Osteoblast (primary cell): Measurements from ENCODE around the gene C1RL. TPM values are rescaled to one million over a fixed set of nuclear protein-coding genes. Genes with fewer than 3 reads are reported as not detected.

Experiments used
- DNase-seq: peaks from one replicate; pipeline ENCODE4 v3.0.0; 2011; ENCODE audit warnings: low spot score, mixed read lengths; ENCODE audit not compliant: insufficient read length; ENCODE audit errors: missing footprints
- H2AFZ ChIP-seq: 2 replicates; pipeline ENCODE4 v1.6.0; 2011; ENCODE audit warnings: mild to moderate bottlenecking, low read length
- H3K27ac ChIP-seq: 2 replicates; pipeline ENCODE4 v1.5.1; 2011; ENCODE audit warnings: mild to moderate bottlenecking, low read depth, low read length, moderate library complexity
- H3K27me3 ChIP-seq: 2 replicates; pipeline ENCODE4 v1.6.0; 2012; ENCODE audit warnings: mild to moderate bottlenecking, control low read depth, inconsistent platforms, low read length, moderate library complexity; ENCODE audit not compliant: insufficient read depth
- H3K36me3 ChIP-seq: 2 replicates; pipeline ENCODE4 v1.5.1; 2011; ENCODE audit warnings: mild to moderate bottlenecking, low read length, control low read depth, moderate library complexity; ENCODE audit not compliant: insufficient read depth
- H3K4me1 ChIP-seq: 2 replicates; pipeline ENCODE4 v1.5.1; 2011; ENCODE audit warnings: mild to moderate bottlenecking, low read length, control low read depth, moderate library complexity; ENCODE audit not compliant: insufficient read depth
- H3K4me2 ChIP-seq: 2 replicates; pipeline ENCODE4 v1.6.0; 2011; ENCODE audit warnings: mild to moderate bottlenecking, low read length; ENCODE audit not compliant: insufficient read depth
- H3K4me3 ChIP-seq: fragments of 200-600 bp; sonication (generic); 3 replicates; pipeline ENCODE4 v1.5.1; 2012; ENCODE audit warnings: mild to moderate bottlenecking, low read length, inconsistent platforms; ENCODE audit not compliant: insufficient read depth
- H3K79me2 ChIP-seq: 2 replicates; pipeline ENCODE4 v1.6.0; 2012; ENCODE audit warnings: mild to moderate bottlenecking, low read length, control low read depth, inconsistent platforms; ENCODE audit not compliant: insufficient read depth
- H3K9me3 ChIP-seq: 2 replicates; pipeline ENCODE4 v1.5.1; 2011; ENCODE audit warnings: low read depth, low read length, control low read depth
- H4K20me1 ChIP-seq: 2 replicates; pipeline ENCODE4 v1.6.0; 2012; ENCODE audit warnings: mild to moderate bottlenecking, low read length, control low read depth; ENCODE audit not compliant: insufficient read depth
- total RNA-seq: library from RNA; depleted of rRNA; stranded (reverse); fragments of >200 nt; gene quantifications from 2 replicates; pipeline ENCODE4 v1.2.3, GENCODE V29; 2012
- TF ChIP-seq, protein P1 (sequence below): IDR thresholded peaks from 2 replicates; pipeline ENCODE4 v1.5.1; 2011; ENCODE audit warnings: mild to moderate bottlenecking, low read depth, low read length, moderate library complexity; ENCODE audit errors: extremely low read depth

Gene C1RL
- total RNA-seq, 1 donor, result 63.7 TPM

DNA sequence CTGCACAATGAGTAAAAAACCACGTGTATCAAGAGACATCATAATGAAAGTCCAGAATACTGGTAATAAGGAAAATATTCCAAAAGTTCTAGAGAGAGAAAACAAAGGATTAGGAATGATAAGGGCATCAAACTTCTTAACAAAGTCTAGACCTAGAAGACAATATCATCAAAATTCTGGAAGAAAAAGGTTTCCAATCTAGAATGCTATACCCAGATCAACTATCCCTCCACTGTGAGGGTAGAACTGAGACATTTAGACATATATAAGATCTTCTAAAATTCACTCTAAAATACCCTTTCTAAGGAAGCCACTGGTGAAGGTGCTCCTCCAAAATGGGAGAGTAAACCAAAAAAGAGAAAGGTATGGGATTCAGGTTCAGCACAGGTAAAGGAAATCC, 2.9 kb downstream of the C1RL start:
- H3K9me3 ChIP-seq, result no peaks in the 10 kb centered on the region
- H2AFZ ChIP-seq, result no peak overlapping the region
- no peaks in the 10 kb centered on the region for H3K27me3 ChIP-seq
- no peak overlapping the region for H3K4me3 ChIP-seq
- no peak for DNase-seq
- H4K20me1 ChIP-seq, result peaks cover 13% of the 10 kb centered on the region
- peaks cover 32% of the 10 kb centered on the region for H3K79me2 ChIP-seq
- H3K27ac ChIP-seq, result no peak overlapping the region
- H3K4me2 ChIP-seq, result no peak overlapping the region
- TF ChIP-seq, protein P1, sequence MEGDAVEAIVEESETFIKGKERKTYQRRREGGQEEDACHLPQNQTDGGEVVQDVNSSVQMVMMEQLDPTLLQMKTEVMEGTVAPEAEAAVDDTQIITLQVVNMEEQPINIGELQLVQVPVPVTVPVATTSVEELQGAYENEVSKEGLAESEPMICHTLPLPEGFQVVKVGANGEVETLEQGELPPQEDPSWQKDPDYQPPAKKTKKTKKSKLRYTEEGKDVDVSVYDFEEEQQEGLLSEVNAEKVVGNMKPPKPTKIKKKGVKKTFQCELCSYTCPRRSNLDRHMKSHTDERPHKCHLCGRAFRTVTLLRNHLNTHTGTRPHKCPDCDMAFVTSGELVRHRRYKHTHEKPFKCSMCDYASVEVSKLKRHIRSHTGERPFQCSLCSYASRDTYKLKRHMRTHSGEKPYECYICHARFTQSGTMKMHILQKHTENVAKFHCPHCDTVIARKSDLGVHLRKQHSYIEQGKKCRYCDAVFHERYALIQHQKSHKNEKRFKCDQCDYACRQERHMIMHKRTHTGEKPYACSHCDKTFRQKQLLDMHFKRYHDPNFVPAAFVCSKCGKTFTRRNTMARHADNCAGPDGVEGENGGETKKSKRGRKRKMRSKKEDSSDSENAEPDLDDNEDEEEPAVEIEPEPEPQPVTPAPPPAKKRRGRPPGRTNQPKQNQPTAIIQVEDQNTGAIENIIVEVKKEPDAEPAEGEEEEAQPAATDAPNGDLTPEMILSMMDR, result no peak
- peaks cover 25% of the 10 kb centered on the region for H3K4me1 ChIP-seq
- H3K36me3 ChIP-seq, result peaks cover 5% of the 10 kb centered on the region

DNA sequence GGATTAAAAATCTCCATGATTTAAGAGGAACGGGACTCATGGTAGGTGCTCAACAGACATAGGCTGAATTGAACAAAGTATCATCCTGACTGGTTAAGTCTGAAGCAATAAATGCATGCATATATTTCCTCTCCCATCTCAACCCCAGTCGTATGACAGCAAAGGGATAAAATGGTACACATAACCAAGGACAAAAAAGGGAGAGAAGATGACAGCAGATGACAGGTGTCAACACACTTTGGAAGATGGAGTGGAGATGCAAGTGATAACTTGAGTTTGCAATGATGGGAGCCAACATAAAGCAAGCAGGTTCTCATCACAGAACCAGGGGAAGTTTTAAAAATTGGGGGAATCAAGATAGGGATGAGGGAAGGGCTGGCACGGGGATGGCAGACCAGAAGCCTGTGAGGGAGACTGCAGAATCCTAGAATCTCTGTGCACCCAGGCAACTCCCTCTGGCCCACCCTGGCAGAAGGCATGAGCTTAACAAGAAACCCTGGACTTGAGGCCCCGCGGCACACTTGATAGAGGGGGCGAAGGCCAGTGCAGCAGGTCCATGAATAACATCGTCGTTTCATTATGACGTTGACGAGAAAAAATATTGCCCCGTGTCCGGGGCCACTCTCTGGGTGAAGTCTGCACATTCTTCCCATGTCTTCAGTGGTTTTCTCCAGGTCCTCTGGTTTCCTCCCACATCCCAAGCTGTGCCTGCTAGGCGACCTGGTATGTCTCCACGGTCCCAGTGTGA, 5.0 kb downstream of the C1RL start:
- no peak overlapping the region for H2AFZ ChIP-seq
- no peak overlapping the region for H3K4me2 ChIP-seq
- no peak overlapping the region for H3K4me3 ChIP-seq
- H4K20me1 ChIP-seq, result peaks cover 13% of the 10 kb centered on the region
- peaks cover 29% of the 10 kb centered on the region for H3K79me2 ChIP-seq
- H3K27ac ChIP-seq, result no peak overlapping the region
- H3K9me3 ChIP-seq, result no peaks in the 10 kb centered on the region
- H3K4me1 ChIP-seq, result peaks cover 22% of the 10 kb centered on the region
- no peaks in the 10 kb centered on the region for H3K27me3 ChIP-seq
- TF ChIP-seq, protein P1, result no peak
- DNase-seq, result peak; percentile 58
- peaks cover 15% of the 10 kb centered on the region for H3K36me3 ChIP-seq

- Histone ChIP-seq H3K27me3 (no peaks in the 10 kb centered on the region), H4K20me1 (peaks cover 13% of the 10 kb centered on the region), H3K36me3 (peaks cover 21% of the 10 kb centered on the region), H3K27ac (no peak overlapping the region), H3K4me1 (peaks cover 15% of the 10 kb centered on the region), H2AFZ (no peak overlapping the region), H3K79me2 (peaks cover 18% of the 10 kb centered on the region), H3K4me2 (no peak overlapping the region), H3K4me3 (no peak overlapping the region), H3K9me3 (no peaks in the 10 kb centered on the region)
- TF ChIP-seq, protein P1, result no peak
- no peak for DNase-seq
These were observed 6.4 kb downstream of the C1RL start for GRCh38 chr12:7102582-7102981.

GRCh38 chr12:7101694-7102131, 7.3 kb downstream of the C1RL start:
- no peaks in the 10 kb centered on the region for H3K27me3 ChIP-seq
- peak overlapping the region; percentile 15 for H3K4me3 ChIP-seq
- peaks cover 13% of the 10 kb centered on the region for H4K20me1 ChIP-seq
- peaks cover 21% of the 10 kb centered on the region for H3K36me3 ChIP-seq
- TF ChIP-seq, protein P1, result no peak
- H2AFZ ChIP-seq, result peak overlapping the region; percentile 47
- H3K4me1 ChIP-seq, result peaks cover 14% of the 10 kb centered on the region
- peak overlapping the region; percentile 10 for H3K27ac ChIP-seq
- H3K79me2 ChIP-seq, result peaks cover 12% of the 10 kb centered on the region
- no peaks in the 10 kb centered on the region for H3K9me3 ChIP-seq
- peak overlapping the region; percentile 42 for H3K4me2 ChIP-seq
- no peak for DNase-seq
